NOMO-1 treated with dmso at 0.1 percent for 144 hours (cell line): Measurements from ENCODE around the gene DOCK4.

Experiments used
- DNase-seq: peaks from one replicate; lab custom pipeline; 2025; ENCODE audit not compliant: unreplicated experiment; lab: John Stamatoyannopoulos, UW

Gene DOCK4

DNA sequence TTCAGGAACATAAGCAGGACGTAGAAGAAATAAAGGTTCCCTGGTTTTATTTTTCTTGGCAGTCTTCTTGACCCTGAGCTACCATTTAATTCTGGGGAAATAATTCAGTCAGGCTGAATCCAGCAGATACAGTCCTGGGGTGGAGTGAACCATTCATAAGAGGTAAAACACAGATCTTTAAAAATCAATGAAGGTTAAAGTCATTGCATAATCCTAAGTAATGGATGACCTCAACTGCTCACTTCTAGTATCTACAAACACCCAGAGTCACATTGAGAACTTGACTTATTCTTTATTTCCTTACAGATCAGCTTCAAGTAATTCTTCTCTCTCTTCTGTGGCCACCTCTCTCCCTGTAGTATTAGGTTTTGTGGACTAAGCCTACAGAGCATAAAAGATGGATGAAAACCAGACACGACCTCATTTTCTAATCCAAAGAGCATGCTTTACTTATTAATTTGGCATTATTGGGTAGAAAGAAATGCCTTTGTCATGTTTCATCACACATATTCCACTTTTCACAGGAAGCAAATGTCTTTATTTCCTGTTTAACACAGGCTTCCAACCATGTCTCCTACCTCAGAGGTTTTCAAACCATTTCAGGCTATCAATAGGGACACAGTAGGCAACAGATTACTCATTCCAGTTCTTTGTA is 461.6 kb downstream of the DOCK4 start:
- DNase-seq: no peak

DNA sequence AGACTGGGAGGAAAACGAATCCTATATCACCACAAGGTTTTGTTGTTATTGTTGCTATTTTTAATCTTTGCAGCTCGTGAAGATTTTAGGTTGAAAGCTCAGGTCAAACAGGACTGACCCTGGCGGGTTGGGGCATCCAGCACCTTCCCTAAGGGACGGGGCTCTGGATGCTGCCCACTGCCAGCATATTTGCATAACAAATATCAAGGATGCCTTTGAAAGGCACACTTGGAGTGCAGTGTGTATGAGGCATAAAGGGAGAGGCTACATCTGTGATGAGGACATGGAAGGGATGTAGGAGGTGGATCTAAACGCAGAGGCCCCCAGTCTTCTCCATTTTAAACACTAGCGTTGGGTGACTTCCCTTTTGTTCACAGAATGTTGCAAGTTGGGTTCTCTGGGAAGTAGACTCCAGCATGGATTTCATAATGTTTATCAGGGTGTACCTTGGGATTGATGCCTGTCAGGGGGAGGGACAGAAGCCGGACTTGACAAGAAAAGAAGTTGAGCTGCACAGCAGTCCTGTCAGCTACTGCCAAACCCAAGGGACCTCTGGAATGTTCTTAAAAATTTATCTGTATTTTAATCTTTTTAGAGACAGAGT is 462.9 kb downstream of the DOCK4 start:
- no peak for DNase-seq

DNA sequence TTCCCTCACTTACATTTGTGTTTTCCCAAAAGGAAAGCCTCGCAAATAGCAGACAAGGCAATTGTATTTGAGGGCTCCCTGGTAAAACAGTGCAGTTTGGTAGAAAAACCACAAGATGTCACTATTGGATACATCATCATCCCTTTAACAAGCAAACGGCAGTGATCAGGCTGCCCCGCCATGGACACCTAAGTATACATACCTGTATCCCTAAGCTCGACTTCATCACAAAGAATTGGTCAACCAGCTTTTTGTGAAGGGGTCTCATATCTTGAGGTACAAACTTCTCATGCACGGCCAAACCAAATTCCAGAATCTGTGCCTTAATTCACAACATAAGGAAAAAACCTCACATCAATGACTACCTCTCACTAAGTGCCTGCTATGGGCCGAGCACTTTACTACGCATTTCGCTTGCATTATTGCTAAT is 464.4 kb downstream of the DOCK4 start:
- no peak for DNase-seq

DNA sequence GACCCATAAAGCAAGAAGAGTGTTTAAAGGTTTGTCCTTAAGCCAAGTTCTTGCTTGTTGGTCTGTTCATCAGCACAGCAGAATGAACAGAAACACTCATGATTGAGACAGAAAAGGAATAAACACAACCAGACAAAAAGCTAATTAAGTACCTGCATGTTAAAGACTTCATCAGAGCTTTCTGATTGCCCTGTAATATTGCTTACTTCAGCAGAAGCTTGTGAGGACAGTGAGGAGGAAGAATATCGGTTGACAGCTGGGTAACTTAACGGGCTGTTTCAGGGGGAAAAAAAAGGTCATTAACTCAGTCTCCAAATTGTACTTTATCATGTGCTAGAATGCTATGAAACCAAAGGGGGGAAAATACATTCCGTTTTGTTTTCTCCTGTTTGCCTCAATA is 465.3 kb downstream of the DOCK4 start:
- DNase-seq: no peak

DNA sequence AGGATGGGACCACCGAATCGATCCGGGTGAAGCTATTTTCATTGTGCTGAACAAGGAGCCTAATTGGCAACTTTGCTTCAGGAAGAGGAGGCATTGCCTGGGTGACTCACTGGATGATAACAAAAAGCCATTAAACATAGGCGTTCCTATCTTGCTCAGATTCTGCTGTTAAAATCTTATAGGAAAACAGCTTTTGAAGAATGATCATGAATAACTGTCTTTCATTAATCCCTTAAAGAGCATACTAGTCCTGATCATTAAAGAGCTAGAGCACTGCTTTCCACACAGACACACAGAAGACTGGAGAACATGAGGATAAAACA is 469.7 kb downstream of the DOCK4 start:
- DNase-seq: no peak

DNA sequence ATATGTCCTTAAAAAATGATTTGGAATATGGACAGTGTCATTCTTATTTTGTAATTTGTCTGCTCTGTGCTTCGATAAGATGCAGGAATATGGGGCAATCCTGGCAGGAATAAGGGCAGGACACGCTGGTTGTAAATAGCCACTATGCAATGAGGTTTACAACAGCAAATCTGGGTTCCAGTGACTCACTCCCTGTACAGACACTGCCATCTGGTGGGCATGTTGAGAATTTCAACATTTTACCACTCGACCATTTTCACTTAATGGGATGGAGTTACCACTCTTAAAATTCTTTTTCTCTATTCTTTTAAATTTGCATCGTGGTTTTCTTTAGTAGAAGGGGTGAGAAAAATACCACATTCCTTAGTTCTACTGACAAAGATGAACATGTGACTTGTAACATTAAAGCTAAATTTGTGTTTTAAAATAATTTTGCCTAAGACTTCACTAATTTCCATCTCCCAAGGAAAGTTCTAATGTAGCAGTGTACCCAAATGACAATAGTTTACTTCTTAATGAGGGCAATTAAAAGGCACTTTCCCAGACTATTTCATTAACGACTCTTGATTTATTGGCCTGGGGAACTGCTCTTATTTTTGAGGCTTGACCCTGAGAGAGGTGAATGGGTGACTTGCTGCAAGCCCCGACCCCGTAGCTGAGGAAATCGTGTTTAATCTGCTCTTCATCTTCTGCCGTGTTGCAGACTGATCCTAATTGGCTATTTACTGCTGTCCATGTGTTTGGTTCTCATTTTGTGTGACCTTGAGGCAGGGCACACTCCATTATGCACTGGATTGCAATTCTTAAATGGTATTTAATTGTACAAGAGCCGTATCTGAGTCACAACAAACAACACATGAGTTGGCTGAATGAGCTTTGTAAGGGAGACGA is 470.3 kb downstream of the DOCK4 start:
- DNase-seq: no peak

DNA sequence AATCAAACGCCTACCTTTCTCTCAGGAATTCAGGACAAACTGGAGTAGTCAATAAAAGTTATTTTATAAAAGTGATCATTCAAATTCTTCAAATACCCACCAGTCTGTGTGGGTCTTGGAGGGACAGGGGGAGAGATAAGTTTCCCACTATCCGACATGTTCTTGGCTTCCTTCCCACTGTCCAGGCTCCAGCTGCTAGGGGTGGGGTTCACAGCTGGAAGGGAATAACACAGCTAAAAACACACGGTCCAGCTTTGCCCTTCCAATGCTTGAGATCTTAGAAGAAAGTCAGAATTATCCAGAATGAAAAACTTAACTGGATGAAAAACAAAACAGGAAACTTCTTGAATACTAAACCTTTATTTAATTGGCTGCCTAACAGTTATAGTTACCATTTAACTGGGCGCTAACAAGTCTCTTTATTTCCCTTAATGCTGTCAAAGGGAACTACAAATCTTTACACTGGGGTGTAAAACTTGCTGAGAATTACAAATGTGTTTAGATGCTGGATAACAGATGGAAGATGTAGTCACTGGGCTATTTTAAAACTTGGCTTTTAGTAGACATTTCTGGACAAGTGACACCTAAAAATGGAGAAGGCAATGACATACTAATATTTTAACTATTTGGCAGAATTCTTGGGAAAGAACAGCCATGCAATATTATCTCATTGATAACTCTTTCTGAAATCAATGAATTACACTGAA is 471.1 kb downstream of the DOCK4 start:
- no peak for DNase-seq

DNA sequence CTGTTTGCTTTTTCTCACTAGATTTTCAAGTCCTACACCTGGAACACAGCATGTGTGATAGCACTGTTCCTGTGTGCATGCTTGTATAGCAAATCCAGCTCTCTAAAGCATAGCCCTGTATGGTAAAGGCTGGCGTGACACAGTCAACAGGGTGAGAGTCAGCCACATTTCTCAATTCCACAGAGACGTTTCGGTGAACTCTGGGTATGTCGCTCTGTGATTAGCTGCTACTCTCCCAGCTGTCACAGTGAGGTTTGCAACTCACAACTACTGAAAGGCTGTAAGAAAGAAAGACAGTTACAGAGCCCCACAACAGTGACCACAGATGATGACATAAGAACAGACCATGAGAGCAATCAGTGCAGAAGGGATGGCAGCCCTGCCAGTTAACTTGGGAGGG is 473.3 kb downstream of the DOCK4 start:
- no peak for DNase-seq

DNA sequence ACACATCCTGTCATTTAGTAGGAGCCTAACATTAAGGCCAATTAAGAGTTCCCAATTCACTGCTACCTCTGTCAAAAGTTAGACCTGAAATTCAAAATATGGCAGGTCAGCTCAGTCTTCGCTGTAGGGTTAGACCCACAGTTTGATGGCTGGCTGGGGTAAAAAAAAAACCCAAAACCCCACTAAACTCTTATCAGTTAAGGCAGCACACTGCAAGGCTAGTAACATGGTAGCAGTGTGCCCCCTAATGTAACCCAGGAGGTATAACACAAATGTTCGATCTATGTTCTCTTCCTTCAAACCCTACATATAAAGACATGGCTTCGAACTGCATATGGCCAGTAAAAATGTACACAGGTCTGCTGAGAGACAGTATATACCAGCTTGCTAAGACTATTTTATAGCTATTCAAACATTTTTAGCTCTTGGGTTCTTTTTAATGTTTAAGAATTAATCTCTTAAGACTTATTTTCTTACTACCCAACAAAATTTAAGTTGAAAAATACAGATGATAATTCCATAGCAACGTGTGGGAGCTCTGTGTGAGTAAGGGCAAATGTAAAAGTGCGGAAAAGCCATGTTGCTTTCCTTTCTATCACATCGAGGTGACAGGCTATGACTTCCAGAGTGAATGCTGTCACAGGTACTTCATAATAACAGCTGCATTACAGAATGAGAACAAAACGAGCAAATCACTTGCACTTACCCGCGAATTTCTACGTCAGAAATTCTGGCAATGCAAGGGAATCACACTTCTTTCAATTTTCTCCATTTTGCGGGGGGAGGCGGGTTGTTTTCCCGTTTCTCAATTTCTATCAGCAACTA is 475.5 kb downstream of the DOCK4 start:
- no peak for DNase-seq

DNA sequence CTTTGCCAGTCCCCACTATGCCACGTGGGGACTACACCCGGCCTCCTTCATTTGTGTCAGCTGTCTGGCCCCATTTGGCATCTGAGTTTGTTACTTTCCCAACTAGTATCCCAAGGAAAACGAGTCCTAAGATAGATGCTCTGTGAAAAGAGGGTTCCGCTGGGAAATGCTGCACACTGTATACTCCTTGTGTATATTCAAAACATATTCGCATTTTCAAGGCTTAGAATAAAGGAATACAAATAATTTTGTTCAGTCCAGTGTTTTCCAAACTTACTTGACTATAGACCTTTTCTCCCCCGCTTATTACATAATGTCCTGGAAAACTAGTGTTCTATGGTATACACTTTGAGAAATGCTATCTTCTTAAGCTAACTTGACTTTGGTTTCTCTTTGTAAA is 476.1 kb downstream of the DOCK4 start:
- no peak for DNase-seq

DNA sequence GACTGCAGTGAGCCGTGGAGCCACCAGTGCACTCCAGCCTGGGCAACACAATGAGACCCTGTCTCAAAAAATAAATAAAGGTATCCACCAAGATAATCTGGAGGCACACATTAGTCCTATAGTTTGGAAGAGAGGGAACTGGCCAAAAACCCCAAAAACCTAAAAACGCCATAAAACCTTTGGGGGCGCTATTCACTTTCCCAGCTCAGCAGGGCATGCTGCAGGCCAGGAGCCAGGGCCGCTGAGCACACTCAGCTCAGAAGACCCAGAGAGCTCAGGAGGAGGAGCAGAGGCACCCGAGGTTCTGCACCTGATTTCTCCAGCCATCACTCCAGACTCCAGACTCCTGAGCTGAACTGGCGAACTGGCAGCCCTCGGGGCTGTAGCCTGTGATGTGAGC is 476.7 kb downstream of the DOCK4 start:
- DNase-seq: no peak

DNA sequence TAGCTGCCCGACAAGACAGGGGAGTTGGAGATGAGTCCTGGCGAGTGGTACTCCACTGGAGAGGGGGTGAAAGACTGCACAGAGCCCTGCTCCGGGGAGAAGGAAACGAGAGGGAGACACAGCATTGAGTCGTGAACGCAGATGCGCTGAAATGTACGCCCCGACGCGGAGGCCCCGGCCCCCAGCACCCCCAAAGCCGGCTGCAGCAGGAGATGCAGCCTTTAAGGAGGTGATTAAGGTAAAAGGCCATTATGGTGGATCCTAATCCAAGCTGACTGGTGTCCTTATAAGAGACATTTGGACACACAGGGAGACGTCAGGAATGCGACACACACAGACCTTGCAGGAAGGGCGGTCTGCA is 477.6 kb downstream of the DOCK4 start:
- DNase-seq: no peak

DNA sequence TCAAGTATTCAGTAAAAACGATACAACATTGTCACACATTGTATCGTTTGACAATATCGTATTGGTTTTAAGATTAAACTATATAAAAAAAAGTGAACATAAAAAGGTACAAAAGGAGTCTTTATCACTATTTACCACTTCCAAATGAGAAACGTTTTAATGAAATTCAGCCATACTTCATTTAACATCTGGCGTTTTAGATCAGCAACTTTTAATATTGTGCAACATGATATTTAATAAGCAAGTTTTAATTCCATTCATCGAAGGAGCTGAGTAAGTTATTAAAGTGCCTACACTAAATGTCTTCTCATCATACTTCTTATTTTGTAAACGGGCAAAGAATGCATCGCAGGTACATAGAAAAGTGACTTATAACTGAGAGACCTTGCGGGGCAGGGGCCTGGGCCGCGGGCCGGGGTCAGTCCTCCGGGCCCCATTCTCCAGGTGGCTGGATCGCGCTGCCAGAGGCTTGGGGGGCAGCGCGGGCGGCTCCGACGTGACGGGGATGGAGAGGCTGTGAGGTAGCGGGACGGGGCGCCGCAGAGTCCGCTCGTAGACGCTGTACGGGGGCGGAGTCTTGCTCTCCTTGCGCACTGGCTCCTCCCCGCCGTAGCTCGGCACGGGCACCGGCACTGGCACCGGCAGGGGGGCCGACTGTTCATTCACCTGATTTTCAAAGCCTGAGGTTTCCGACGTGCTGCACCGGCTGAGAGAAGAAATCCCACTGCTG is 478.1 kb downstream of the DOCK4 start:
- DNase-seq: no peak

DNA sequence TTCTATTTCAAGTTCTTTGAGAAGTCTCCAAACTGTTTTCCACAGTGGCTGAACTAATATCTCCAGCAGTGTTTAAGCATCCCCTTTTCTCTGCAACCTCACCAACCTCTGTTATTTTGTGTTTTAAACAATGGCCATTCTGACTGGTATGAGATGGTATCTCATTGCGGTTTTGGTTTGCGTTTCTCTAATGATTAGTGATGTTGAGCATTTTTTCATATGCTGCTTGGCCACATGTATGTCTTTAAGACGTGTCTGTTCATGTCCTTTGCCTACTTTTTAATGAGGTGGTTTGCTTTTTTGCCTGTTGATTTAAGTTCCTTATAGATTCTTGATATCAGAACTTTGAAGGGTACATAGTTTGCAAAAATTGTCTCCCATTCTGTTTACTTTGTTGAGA is 487.3 kb downstream of the DOCK4 start:
- DNase-seq: no peak

DNA sequence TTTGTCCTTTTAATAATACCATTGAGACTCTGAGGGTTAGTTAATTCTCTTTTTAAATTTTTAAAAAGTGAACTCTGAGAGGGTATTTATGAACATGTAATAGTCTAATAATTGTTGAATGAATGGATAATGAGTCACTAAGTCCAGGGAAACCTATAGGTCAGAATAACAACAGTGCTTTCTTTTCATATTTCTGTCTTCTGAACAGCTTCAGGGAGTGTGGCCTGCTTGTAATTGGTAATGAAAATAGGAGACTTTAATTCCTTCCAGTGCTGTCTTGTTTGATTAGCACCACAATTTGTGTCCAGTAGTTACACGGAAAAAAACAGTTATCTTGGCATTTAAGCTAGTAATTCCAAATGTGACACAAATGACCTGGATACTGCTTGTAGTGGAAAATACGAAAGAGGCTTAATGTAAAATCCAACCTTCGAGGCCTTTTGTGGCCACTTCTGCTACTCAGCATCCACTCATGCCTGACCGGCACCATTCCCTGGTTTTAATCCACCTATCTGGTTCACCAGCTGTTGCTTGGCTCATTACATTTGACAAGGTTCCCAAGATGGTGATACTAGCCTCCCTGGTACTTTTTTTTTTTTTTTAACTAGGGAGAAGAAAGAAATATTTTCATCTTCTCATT is 494.7 kb downstream of the DOCK4 start:
- no peak for DNase-seq

DNA sequence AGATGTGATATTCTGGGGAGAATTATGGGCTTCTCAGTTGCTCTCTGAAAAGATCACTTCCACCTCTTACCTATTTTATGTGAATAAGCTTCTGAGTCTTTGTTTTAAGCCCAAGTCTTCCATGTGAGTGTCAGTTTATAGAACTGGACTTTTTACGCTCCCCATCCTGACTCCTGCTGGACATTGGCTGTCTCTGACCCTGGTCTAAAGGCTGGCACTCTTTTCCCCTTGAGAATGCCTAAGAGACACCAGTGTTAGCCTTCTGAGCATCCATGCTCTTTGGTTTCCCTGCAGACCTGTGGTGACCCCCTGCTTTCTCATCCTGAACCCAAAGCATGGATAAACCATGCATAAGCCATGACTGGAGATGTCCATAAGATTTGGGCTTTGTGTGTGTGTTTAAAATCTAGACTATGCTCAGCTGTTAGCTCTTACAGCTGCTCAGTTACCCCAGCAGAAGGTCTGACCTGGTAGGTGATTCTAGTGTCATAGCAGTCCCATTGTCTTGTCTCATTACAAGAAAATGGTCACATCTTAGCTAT is 495.3 kb downstream of the DOCK4 start:
- no peak for DNase-seq

DNA sequence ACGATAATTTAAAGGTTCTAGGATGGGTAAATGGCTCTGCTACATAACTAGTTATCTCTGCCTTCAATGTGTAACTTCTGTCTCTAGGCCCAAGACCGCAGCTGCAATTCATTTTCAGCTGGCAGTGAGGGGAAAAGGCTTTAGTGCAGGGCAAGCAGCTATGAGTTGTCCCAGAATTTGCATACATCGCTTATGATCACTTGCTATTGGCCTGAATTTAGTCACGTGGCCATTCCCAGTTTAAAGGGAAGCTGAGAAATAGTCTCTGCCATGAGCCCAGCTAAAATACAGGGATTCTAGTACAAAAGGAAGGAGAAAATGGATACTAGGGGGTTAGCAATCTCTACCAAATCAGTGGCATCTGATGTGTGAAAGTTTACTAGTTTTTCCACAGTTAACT is 498.1 kb downstream of the DOCK4 start:
- no peak for DNase-seq

DNA sequence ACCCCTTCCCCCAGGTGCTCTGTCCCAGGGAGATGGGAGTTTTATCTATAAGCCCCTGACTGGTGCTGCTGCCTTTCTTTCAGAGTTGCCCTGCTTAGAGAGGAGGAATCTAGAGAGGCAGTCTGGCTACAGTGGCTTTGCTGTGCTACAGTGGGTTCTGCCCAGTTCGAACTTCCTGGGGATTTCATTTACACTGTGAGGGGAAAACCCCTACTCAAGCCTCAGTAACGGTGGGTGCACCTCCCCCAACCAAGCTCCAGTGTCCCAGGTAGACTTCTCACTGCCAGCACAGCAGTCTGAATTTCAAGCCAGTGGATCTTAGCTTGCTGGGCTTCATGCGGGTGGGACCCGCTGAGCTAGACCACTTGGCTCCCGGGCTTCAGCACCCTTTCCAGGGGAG is 500.4 kb downstream of the DOCK4 start:
- DNase-seq: no peak

DNA sequence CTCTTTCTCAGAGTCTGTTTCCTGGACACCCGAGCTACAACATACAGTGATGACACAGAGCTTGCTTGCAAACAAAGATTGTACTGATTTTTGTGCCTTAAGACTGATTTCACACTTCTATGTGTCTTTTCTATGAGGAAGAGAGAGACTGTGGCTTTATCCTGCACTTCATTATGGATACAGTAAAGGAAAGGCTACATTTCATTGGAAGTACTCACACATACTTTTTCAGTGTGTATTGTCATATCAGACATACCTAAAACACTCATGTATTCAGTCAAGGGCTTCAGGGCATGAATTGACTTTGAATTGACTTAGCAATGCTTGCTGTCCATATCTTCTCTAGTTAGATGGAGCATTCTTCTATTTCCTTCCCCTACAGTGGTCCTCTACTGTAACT is 508.4 kb downstream of the DOCK4 start:
- no peak for DNase-seq

DNA sequence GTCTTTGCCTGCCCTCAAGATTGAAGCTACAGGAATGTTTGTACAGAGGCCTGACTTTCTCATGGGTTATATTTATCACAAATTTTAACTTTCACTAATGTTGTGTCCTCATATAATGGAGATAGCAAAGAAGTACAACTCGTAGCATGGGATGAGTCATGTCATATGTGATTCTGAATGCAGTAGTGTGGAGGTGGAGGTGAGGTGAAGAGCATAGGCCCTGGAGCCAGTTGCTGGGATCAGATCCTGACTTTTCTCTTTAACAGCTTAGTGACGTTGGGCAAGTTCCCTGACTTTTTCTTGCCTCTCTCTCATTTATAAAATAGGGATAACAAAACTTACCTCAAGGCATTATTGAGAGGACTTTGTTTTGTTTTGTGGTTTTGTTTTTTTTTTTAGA is 511.8 kb downstream of the DOCK4 start:
- DNase-seq: no peak
